GM19099 (cell line): ENCODE data around the gene ARHGAP24.

Experiments
- POLR2A ChIP-seq: IDR thresholded peaks from 3 replicates; pipeline ENCODE4 v1.6.1; 2011; ENCODE audit warnings: low read depth; ENCODE audit not compliant: insufficient read length; ENCODE audit errors: extremely low read depth

ARHGAP24 gene

GRCh38 chr4:85474818-85475630 lies at the start of gene ARHGAP24:
TSS of gene ARHGAP24 (plus strand) at chr4:85475150.
- TF ChIP-seq POLR2A = no peak

GRCh38 chr4:85426366-85426765 lies 48.6 kb upstream of the ARHGAP24 start:
- TF ChIP-seq POLR2A = no peak

- no peak for TF ChIP-seq POLR2A
Observed at GRCh38 chr4:85427123-85427522, 47.8 kb upstream of the ARHGAP24 start.

- TF ChIP-seq POLR2A = no peak
Observed at GRCh38 chr4:85430226-85430625, 44.7 kb upstream of the ARHGAP24 start.

DNA sequence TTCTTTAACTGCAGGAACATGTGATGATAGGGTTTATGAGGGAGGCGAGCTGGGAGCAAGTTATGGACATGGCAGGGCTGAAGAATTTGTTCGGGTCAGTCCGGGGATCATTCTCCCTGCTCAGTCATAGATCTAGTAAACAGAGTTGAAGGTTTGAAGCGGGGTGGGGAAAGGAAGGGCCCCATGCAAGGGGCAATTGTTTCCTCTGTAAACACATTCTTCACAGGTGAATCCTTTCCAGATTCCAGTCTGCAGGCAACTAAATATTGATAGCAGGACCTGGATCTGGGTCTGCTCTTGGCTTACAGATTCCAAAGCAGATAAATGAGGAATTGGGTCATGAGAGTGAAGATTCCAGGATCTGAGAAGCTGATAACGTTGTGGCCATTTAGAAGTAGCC lies 44.3 kb upstream of the ARHGAP24 start:
- no peak for TF ChIP-seq POLR2A

DNA sequence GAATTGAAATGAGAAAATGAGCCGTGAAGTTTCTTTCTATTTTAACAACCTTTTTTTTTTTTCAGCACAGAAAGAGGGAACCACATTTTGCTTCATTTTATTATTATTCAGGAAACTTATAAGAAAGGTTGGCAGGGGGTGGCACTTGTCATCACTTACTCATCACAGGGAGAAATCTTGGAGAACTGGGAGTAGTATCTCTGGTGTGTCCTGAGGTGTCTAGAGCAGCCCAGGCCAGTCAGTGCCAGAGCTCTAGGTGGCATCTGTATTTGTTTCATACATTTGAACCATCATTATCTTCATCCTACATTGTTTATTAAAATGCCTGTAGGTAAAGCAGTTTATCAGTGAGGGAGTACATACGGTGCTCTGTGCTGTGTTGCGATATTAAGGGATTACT lies 43.8 kb upstream of the ARHGAP24 start:
- TF ChIP-seq POLR2A = no peak

DNA sequence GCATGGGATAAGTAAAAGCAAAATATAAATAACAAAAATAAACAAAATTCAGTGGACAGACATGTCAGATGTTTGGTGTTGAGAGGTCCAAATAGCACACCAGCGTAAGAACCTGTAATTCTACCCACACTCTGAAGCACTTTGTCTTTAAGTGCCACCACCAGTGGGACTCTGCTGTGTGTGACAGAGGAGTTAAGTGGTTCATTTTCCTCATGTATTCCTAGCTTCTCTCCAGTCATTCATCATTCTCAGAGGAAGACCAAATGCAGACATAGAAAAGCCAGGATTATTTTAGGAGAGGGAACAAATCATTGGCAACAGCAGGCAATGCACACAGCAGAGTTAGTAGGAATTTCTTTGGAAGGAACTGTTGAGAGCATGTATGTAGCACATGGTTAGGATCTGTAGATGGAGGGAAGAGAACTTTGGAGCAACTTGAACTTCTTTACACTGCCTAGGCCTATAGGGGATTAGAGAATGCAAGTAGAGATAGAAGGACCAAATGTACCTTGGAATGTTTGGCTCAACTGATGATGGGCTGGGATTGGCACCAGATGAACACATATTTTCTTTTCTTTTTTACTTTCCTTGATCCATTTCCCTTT lies 43.0 kb upstream of the ARHGAP24 start:
- no peak for TF ChIP-seq POLR2A

DNA sequence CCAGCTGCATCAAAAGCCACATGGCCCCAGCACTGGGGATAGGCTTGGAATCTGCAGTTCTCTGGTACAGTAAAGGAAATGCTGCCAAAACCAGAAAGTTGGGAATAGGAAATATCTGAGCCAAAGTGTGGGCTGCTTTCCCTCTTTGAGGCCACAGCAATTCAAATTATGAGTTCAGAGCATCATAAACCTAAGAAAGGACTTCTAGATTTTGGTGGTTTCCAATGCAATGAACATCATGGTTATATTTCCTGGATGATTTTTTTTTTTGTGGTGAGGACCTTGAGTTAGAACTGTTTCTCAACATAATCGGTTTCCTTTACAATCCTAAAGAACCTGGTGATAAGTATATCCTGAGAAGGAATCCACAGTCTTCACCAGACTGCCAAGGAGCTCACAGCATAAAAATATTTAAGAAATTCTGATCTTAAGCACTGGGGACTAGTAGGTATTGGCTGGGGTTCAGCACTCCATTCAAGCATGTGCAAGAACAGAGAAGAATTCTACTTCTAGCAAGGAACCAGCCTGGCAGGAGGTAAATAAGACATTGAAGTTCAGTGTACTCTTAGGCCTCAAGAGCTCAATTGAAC lies 29.8 kb upstream of the ARHGAP24 start:
- no peak for TF ChIP-seq POLR2A

DNA sequence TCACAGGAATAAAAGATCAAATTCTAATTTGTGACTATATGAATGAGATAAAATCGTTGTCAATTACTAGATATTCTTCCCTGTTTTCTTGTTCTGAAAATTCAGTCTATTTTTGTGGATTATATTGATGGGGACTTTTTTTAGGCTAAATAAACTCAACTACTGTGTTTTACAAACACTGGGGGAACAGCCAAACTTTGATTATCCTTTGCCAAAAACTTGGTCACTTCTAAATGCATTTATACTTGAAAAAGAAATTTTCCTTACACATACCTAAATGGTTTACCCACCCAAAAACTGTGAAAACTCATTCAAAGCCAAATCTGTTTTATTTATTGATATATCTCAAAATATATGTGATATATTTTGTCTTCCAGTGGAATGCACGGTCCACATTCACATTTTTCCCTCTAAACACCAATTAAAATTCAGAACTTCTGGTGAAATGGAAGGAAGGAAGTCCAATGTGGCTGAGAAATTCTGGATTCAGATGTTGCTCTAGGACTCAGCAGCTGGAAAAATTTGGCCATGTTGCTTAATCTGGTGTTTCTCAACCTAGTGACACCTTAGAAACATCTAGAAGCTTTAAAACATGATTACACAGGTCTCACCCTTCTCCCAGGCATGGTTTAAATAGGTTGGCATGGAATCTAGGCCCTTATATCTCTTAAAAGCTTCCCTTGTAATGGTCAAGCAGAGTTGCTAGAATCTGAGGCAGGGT lies 28.6 kb upstream of the ARHGAP24 start:
- TF ChIP-seq POLR2A = no peak

DNA sequence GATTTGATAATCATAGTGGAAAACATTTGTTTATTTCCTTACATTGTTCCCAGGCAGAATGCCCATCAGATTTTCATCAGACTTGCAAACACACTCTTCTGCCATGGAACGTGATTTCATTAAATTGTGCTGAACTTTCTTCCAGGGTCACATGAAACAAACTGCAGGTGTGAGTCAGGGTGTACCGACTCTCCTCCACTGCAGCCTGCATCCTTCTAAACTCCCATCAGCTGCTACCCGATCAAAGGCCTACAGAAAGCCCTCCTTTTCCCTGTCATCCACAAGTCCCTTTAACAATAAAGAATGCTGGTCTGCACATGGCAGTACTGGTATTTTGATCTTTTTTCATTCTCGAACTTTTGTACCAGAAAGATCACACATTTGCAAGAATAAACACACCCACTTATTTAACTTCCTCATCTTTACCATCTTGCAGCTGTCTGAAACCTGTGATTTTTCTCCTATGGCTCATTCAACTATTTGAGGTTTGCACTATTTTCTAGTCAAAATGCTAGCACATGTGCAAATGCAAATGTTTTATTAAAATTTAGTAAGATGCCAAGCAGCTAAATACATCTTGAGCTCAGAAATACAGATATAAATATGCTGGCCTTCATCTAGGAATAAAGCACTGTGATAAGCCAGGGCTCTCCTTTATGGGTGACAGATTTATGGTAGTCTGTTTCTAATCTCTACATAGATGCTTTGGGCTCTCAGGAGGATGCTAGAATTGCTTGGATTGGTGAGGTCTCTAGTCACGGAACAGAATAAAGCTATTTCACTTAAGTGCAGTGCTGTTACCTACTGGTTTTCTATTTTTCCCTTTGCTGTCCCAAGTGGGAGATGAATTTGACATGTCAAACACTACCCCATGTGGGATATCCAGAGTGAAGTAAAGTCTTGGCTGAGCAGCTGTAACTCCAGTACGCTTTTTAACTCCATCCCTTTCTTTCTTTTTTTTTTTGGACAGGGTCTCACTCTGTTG lies 25.8 kb upstream of the ARHGAP24 start:
- TF ChIP-seq POLR2A = no peak

GRCh38 chr4:85452058-85452731 lies 22.8 kb upstream of the ARHGAP24 start:
- TF ChIP-seq POLR2A = no peak

- TF ChIP-seq POLR2A = no peak
Observed at GRCh38 chr4:85455942-85456341, 19.0 kb upstream of the ARHGAP24 start.

GRCh38 chr4:85457752-85458467 lies 17.0 kb upstream of the ARHGAP24 start:
- TF ChIP-seq POLR2A = no peak
